Mucosa of stomach (tissue), 1 donor: ENCODE data around the gene ST8SIA4.

Source experiments
- H3K27me3 ChIP-seq: one replicate; pipeline ENCODE4 v1.7.0; 2013; ENCODE audit warnings: mild to moderate bottlenecking, low read length; ENCODE audit not compliant: control insufficient read depth, insufficient read depth
- H3K36me3 ChIP-seq: one replicate; pipeline ENCODE4 v1.7.0; 2013; ENCODE audit warnings: low read length; ENCODE audit not compliant: control insufficient read depth, insufficient read depth
- H3K4me1 ChIP-seq: one replicate; pipeline ENCODE4 v1.7.0; 2013; ENCODE audit warnings: mild to moderate bottlenecking, low read length; ENCODE audit not compliant: control insufficient read depth, insufficient read depth
- H3K4me3 ChIP-seq: one replicate; pipeline ENCODE4 v1.7.0; 2013; ENCODE audit warnings: low read length
- H3K9ac ChIP-seq: one replicate; pipeline ENCODE4 v1.7.0; 2013; ENCODE audit warnings: mild to moderate bottlenecking, low read length, moderate library complexity
- H3K9me3 ChIP-seq: one replicate; pipeline ENCODE4 v1.7.0; 2013; ENCODE audit warnings: mild to moderate bottlenecking, low read length, moderate library complexity; ENCODE audit not compliant: control insufficient read depth
- donor health status: Pancreatic carcinoma.

The ST8SIA4 gene

GRCh38 chr5:100818340-100818739 lies 84.7 kb downstream of the ST8SIA4 start:
- H3K27me3 ChIP-seq, result no peaks in the 10 kb centered on the region
- H3K4me1 ChIP-seq, result no peaks in the 10 kb centered on the region
- no peaks in the 10 kb centered on the region for H3K9me3 ChIP-seq
- no peak overlapping the region for H3K9ac ChIP-seq
- H3K4me3 ChIP-seq, result no peak overlapping the region
- H3K36me3 ChIP-seq, result no peaks in the 10 kb centered on the region

- Histone ChIP-seq H3K4me1 (no peaks in the 10 kb centered on the region), H3K9ac (no peak overlapping the region), H3K27me3 (no peaks in the 10 kb centered on the region)
Measured at GRCh38 chr5:100803397-100803796, 99.7 kb downstream of the ST8SIA4 start.

GRCh38 chr5:100802208-100802607 lies 100.9 kb downstream of the ST8SIA4 start:
- no peak overlapping the region for H3K4me3 ChIP-seq
- H3K9me3 ChIP-seq, result no peaks in the 10 kb centered on the region
- no peaks in the 10 kb centered on the region for H3K4me1 ChIP-seq
- no peak overlapping the region for H3K9ac ChIP-seq
- H3K27me3 ChIP-seq, result no peaks in the 10 kb centered on the region
- no peaks in the 10 kb centered on the region for H3K36me3 ChIP-seq

More at GRCh38 chr5:100803397-100803796, 99.7 kb downstream of the ST8SIA4 start:
- Histone ChIP-seq H3K36me3 (no peaks in the 10 kb centered on the region), H3K9me3 (no peaks in the 10 kb centered on the region), H3K4me3 (no peak overlapping the region)

GRCh38 chr5:100800562-100800961 lies 102.5 kb downstream of the ST8SIA4 start:
- H3K36me3 ChIP-seq, result no peaks in the 10 kb centered on the region

GRCh38 chr5:100799166-100799565 lies 103.9 kb downstream of the ST8SIA4 start:
- no peaks in the 10 kb centered on the region for H3K36me3 ChIP-seq
- H3K9ac ChIP-seq, result no peak overlapping the region
- no peaks in the 10 kb centered on the region for H3K9me3 ChIP-seq
- H3K4me3 ChIP-seq, result no peak overlapping the region
- no peaks in the 10 kb centered on the region for H3K27me3 ChIP-seq
- H3K4me1 ChIP-seq, result no peaks in the 10 kb centered on the region

More at GRCh38 chr5:100800562-100800961, 102.5 kb downstream of the ST8SIA4 start:
- H3K4me1 ChIP-seq, result no peaks in the 10 kb centered on the region
- H3K27me3 ChIP-seq, result no peaks in the 10 kb centered on the region
- no peaks in the 10 kb centered on the region for H3K9me3 ChIP-seq
- no peak overlapping the region for H3K4me3 ChIP-seq
- no peak overlapping the region for H3K9ac ChIP-seq

GRCh38 chr5:100797861-100798260 lies 105.2 kb downstream of the ST8SIA4 start:
- Histone ChIP-seq H3K4me3 (no peak overlapping the region), H3K27me3 (no peaks in the 10 kb centered on the region), H3K9ac (no peak overlapping the region), H3K9me3 (no peaks in the 10 kb centered on the region), H3K4me1 (no peaks in the 10 kb centered on the region), H3K36me3 (no peaks in the 10 kb centered on the region)

- Histone ChIP-seq H3K4me1 (no peaks in the 10 kb centered on the region), H3K9ac (no peak overlapping the region), H3K27me3 (no peaks in the 10 kb centered on the region), H3K9me3 (no peaks in the 10 kb centered on the region), H3K4me3 (no peak overlapping the region), H3K36me3 (no peaks in the 10 kb centered on the region)
Measured at GRCh38 chr5:100796851-100797250, 106.2 kb downstream of the ST8SIA4 start.

GRCh38 chr5:100794844-100795243 lies 108.2 kb downstream of the ST8SIA4 start:
- Histone ChIP-seq H3K9ac (no peak overlapping the region), H3K4me1 (no peaks in the 10 kb centered on the region), H3K27me3 (no peaks in the 10 kb centered on the region), H3K4me3 (no peak overlapping the region), H3K9me3 (no peaks in the 10 kb centered on the region), H3K36me3 (no peaks in the 10 kb centered on the region)

GRCh38 chr5:100794218-100794617 lies 108.9 kb downstream of the ST8SIA4 start:
- Histone ChIP-seq H3K4me3 (no peak overlapping the region), H3K27me3 (no peaks in the 10 kb centered on the region), H3K9ac (no peak overlapping the region), H3K9me3 (no peaks in the 10 kb centered on the region), H3K36me3 (no peaks in the 10 kb centered on the region), H3K4me1 (no peaks in the 10 kb centered on the region)

GRCh38 chr5:100792781-100793180 lies 110.3 kb downstream of the ST8SIA4 start:
- Histone ChIP-seq H3K36me3 (no peaks in the 10 kb centered on the region), H3K9ac (no peak overlapping the region), H3K4me3 (no peak overlapping the region), H3K27me3 (no peaks in the 10 kb centered on the region), H3K9me3 (no peaks in the 10 kb centered on the region), H3K4me1 (no peaks in the 10 kb centered on the region)

GRCh38 chr5:100791391-100791790 lies 111.7 kb downstream of the ST8SIA4 start:
- Histone ChIP-seq H3K4me3 (no peak overlapping the region), H3K27me3 (no peaks in the 10 kb centered on the region), H3K9me3 (no peaks in the 10 kb centered on the region), H3K36me3 (no peaks in the 10 kb centered on the region), H3K9ac (no peak overlapping the region), H3K4me1 (no peaks in the 10 kb centered on the region)

GRCh38 chr5:100790951-100791350 lies 112.1 kb downstream of the ST8SIA4 start:
- Histone ChIP-seq H3K36me3 (no peaks in the 10 kb centered on the region), H3K9ac (no peak overlapping the region), H3K27me3 (no peaks in the 10 kb centered on the region), H3K9me3 (no peaks in the 10 kb centered on the region), H3K4me1 (no peaks in the 10 kb centered on the region), H3K4me3 (no peak overlapping the region)

GRCh38 chr5:100790170-100790665 lies 112.9 kb downstream of the ST8SIA4 start:
- H3K36me3 ChIP-seq, result no peaks in the 10 kb centered on the region

More at GRCh38 chr5:100790170-100790665, 112.9 kb downstream of the ST8SIA4 start:
- no peaks in the 10 kb centered on the region for H3K4me1 ChIP-seq
- H3K27me3 ChIP-seq, result no peaks in the 10 kb centered on the region
- no peaks in the 10 kb centered on the region for H3K9me3 ChIP-seq
- no peak overlapping the region for H3K9ac ChIP-seq
- H3K4me3 ChIP-seq, result no peak overlapping the region
